SIG-M5 (cell line): ENCODE measurements around the gene MTHFSD.

Experiments used
- DNase-seq: peaks from one replicate; lab custom pipeline; 2025; lab: John Stamatoyannopoulos, UW

The MTHFSD gene

DNA sequence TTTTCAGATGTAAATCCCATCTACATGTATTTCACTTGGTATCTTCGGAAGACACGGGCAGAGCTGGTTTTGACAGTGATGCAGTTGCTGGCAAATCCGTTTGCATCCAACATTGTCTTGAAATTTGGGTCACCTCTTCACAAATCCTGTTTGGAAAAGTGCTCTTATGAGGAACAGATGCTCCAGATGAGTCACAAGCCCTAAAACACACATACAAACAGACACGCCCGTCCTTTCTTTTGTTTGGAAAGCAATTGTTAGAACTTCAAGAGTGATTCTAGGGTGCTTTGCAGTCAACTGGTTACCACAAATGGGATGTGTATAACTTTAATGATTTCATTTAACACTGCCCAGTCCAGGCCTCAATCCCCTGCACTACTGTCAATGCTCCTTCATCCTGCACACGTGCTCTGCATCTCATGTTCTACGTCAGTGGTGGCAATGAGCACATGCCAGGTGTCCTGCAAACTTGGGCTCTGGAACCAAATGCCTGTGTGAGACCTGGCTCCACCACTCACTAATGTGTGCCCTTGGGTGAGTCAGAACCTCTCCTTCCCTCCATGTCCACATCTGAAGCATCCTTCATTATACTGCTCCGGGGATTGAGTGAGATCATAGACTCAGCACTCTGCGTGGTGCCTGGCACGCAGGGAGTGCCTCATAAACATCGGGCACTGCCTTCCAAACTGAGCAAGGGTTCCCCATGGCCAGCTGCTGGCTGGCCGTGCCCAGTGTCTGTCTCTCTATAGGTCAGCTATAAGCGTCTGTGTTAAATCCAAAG lies 64.0 kb downstream of the MTHFSD start:
- no peak for DNase-seq

DNA sequence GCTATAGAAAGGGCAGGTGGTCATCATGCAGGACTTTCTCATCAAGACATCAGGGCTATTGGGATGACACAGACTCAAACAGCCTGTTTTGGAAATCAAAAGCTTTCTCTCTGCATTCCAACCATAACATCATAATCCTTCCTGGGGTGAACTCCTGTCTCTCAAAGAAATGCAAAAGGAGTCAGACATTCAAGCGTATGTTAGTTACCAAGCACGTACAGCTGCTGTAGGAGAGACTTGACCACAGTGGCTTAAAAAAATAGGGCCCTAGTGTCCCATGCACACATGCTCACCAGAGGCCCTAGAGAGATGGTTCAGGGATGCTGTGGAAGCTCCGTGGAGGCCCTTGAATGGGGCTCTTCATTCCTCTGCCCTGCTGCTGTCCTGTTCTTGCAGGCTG lies 69.3 kb downstream of the MTHFSD start:
- no peak for DNase-seq

DNA sequence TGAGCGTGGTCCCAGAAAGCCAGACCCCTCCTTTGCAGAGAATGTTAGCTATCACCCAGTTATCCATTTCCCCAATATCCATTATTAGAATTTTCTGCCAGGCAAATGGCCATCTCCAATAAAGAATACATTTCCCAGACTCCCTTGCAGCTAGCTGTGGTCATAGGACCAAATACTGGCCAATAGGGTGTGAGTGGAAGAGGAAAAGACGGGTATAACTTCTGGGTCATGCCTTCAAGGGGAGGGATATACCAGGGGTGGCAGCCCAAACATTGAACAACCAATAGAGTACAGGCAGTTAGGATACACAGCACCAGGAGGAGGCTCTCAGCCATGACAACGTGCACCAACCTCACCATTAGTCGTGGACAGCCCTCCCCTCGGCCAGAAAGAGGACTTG lies 70.8 kb downstream of the MTHFSD start:
- DNase-seq: no peak

DNA sequence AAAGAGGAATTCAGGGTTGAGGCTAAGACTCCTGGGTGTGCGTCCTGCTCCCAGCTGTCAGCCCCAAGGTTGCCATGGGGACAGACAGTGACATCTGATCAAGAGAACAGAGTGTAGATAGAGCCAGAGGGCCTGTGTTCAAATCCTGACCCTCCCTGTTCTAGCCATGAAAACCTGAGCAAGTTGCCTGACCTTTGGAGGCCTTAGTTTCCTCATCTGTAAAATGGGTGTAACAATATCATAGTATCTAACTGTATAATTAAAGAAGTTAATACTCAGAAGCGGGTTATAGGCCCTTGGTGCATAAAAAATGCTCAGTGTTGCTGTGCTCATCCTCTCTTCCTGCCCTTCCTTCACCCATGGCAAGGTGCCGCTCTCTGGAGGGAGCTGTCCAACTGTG lies 73.4 kb downstream of the MTHFSD start:
- no peak for DNase-seq

DNA sequence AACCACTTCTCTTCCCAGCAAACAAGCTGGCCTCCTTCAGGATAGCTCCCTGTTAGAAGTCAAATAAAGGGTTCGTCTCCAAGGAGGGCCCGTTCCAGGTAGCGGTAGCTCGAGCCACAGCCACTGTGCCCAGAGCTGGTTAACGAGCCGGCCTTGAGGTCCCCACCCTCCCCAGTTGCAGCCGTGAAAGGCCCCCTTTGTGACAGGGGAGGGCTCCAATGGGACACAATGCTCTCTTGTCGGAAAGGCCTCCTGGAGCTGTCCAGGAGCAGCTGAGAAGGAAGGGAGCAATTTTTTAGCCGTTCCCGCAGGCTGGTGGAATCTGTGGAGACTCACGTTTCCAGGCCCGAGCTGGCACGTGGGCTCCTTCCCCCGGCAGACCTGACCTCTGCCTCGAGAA lies 74.6 kb downstream of the MTHFSD start:
- DNase-seq: no peak
